ENCODE measurements around the gene GPRC5D. TPM values are rescaled to one million over a fixed set of nuclear protein-coding genes. Genes with fewer than 3 reads are reported as not detected.

The GPRC5D gene
- not detected for total RNA-seq
- under 1 TPM in 7 of 8 donors, not detected in 1; 0.21 to 0.81 (median 0.40) TPM for polyA plus RNA-seq (ENCODE audit: insufficient read depth in 1 of 8, insufficient read length in 8 of 8, low replicate concordance in 1 of 8)
- long read RNA-seq, donor 1: 0 reads
- long read RNA-seq, donor 2: 0 reads
- long read RNA-seq, donor 3: 0 reads
- long read RNA-seq, donor 4: 0 reads
- long read RNA-seq, donor 5: 0 reads
- long read RNA-seq, donor 6: 0 reads
- long read RNA-seq, donor 7: 0 reads
- long read RNA-seq, donor 8: 0 reads
- long read RNA-seq, donor 9: 0 reads
- long read RNA-seq, donor 10: 0 reads
- long read RNA-seq, donor 11: 0 reads

- Histone ChIP-seq H3K4me1 (ENCODE audit: control insufficient read depth, insufficient read depth, low read length) (no peaks in the 10 kb centered on the region), H3K9me3 (replicated peaks; ENCODE audit: control insufficient read depth, low read depth, low read length) (no peaks in the 10 kb centered on the region), H3K4me3 (ENCODE audit: low read length) (no peak within 1 kb of the TSS), H3K27ac (ENCODE audit: low read length) (no peak within 1 kb of the TSS), H3K36me3 (ENCODE audit: control insufficient read depth, insufficient read depth, low read length) (no peaks in the 10 kb centered on the region), H3K27me3 (ENCODE audit: control insufficient read depth, insufficient read depth, low read length) (no peaks in the 10 kb centered on the region)
- WGBS (ENCODE audit: insufficient coverage): no CpG with 5 or more reads among the region's 6 CpGs
- no peak for DNase-seq
Measured at GRCh38 chr12:12952036-12952435, at the start of gene GPRC5D. Gene GPRC5D, minus strand, starts transcription at chr12:12952170. Its CDS starts 1,786 bp downstream, at chr12:12950384.

GRCh38 chr12:13001775-13002040 lies 49.7 kb upstream of the GPRC5D start:
- H3K4me1 ChIP-seq (ENCODE audit: control insufficient read depth, insufficient read depth, low read length): peaks cover 16% of the 10 kb centered on the region

GRCh38 chr12:13000925-13001774 lies 49.2 kb upstream of the GPRC5D start:
- Histone ChIP-seq H3K27me3 (ENCODE audit: control insufficient read depth, insufficient read depth, low read length) (no peaks in the 10 kb centered on the region), H3K9me3 (replicated peaks; ENCODE audit: control insufficient read depth, low read depth, low read length) (no peaks in the 10 kb centered on the region), H3K4me3 (ENCODE audit: low read length) (peak overlapping the region; percentile 70), H3K4me1 (ENCODE audit: control insufficient read depth, insufficient read depth, low read length) (peaks cover 16% of the 10 kb centered on the region), H3K36me3 (ENCODE audit: control insufficient read depth, insufficient read depth, low read length) (no peaks in the 10 kb centered on the region), H3K27ac (ENCODE audit: low read length) (peak overlapping the region; percentile 95)
- WGBS (ENCODE audit: insufficient coverage): under 1% methylated on average over 80 of the region's 82 CpGs
- peak; percentile 76 for DNase-seq

More at GRCh38 chr12:13001775-13002040, 49.7 kb upstream of the GPRC5D start:
- no peaks in the 10 kb centered on the region for H3K36me3 ChIP-seq (ENCODE audit: control insufficient read depth, insufficient read depth, low read length)
- DNase-seq: no peak
- peak overlapping the region; percentile 95 for H3K27ac ChIP-seq (ENCODE audit: low read length)
- 36% methylated on average over 16 of the region's 16 CpGs for WGBS (ENCODE audit: insufficient coverage)
- H3K9me3 ChIP-seq (replicated peaks; ENCODE audit: control insufficient read depth, low read depth, low read length): no peaks in the 10 kb centered on the region
- H3K27me3 ChIP-seq (ENCODE audit: control insufficient read depth, insufficient read depth, low read length): no peaks in the 10 kb centered on the region
- peak overlapping the region; percentile 70 for H3K4me3 ChIP-seq (ENCODE audit: low read length)

- H3K27ac ChIP-seq (ENCODE audit: low read length): peak overlapping the region; percentile 95
- DNase-seq: no peak
- H3K4me1 ChIP-seq (ENCODE audit: control insufficient read depth, insufficient read depth, low read length): peaks cover 16% of the 10 kb centered on the region
- no peaks in the 10 kb centered on the region for H3K36me3 ChIP-seq (ENCODE audit: control insufficient read depth, insufficient read depth, low read length)
- H3K4me3 ChIP-seq (ENCODE audit: low read length): peak overlapping the region; percentile 70
- WGBS (ENCODE audit: insufficient coverage): under 1% methylated on average over 16 of the region's 16 CpGs
- no peaks in the 10 kb centered on the region for H3K9me3 ChIP-seq (replicated peaks; ENCODE audit: control insufficient read depth, low read depth, low read length)
- no peaks in the 10 kb centered on the region for H3K27me3 ChIP-seq (ENCODE audit: control insufficient read depth, insufficient read depth, low read length)
Measured at GRCh38 chr12:13000616-13000924, 48.6 kb upstream of the GPRC5D start.

GRCh38 chr12:12999959-13000615 lies 48.1 kb upstream of the GPRC5D start, which contains the start of gene HEBP1:
Gene HEBP1, minus strand, starts transcription at chr12:13000265. Its CDS starts 151 bp downstream, at chr12:13000114.
- H3K36me3 ChIP-seq (ENCODE audit: control insufficient read depth, insufficient read depth, low read length): no peaks in the 10 kb centered on the region
- WGBS (ENCODE audit: insufficient coverage): under 1% methylated on average over 49 of the region's 69 CpGs
- peaks cover 16% of the 10 kb centered on the region for H3K4me1 ChIP-seq (ENCODE audit: control insufficient read depth, insufficient read depth, low read length)
- no peaks in the 10 kb centered on the region for H3K9me3 ChIP-seq (replicated peaks; ENCODE audit: control insufficient read depth, low read depth, low read length)
- DNase-seq: peak; percentile 95
- H3K4me3 ChIP-seq (ENCODE audit: low read length): peak within 1 kb of the TSS; percentile 88
- H3K27ac ChIP-seq (ENCODE audit: low read length): peak within 1 kb of the TSS; percentile 95
- no peaks in the 10 kb centered on the region for H3K27me3 ChIP-seq (ENCODE audit: control insufficient read depth, insufficient read depth, low read length)

- Histone ChIP-seq H3K4me3 (ENCODE audit: low read length) (peak overlapping the region; percentile 88), H3K4me1 (ENCODE audit: control insufficient read depth, insufficient read depth, low read length) (peaks cover 16% of the 10 kb centered on the region), H3K9me3 (replicated peaks; ENCODE audit: control insufficient read depth, low read depth, low read length) (no peaks in the 10 kb centered on the region), H3K27me3 (ENCODE audit: control insufficient read depth, insufficient read depth, low read length) (no peaks in the 10 kb centered on the region), H3K36me3 (ENCODE audit: control insufficient read depth, insufficient read depth, low read length) (no peaks in the 10 kb centered on the region), H3K27ac (ENCODE audit: low read length) (peak overlapping the region; percentile 72)
- WGBS (ENCODE audit: insufficient coverage): 31% methylated on average over 15 of the region's 22 CpGs
- DNase-seq: no peak
Measured at GRCh38 chr12:12999271-12999958, 47.4 kb upstream of the GPRC5D start.

- Histone ChIP-seq H3K9me3 (replicated peaks; ENCODE audit: control insufficient read depth, low read depth, low read length) (no peaks in the 10 kb centered on the region), H3K27ac (ENCODE audit: low read length) (no peak overlapping the region), H3K27me3 (ENCODE audit: control insufficient read depth, insufficient read depth, low read length) (no peaks in the 10 kb centered on the region), H3K4me3 (ENCODE audit: low read length) (no peak overlapping the region), H3K4me1 (ENCODE audit: control insufficient read depth, insufficient read depth, low read length) (peaks cover 16% of the 10 kb centered on the region), H3K36me3 (ENCODE audit: control insufficient read depth, insufficient read depth, low read length) (no peaks in the 10 kb centered on the region)
- 83% methylated on average over 2 of the region's 4 CpGs for WGBS (ENCODE audit: insufficient coverage)
- no peak for DNase-seq
Measured at GRCh38 chr12:12998248-12998647, 46.3 kb upstream of the GPRC5D start.

GRCh38 chr12:12997734-12998133 lies 45.8 kb upstream of the GPRC5D start:
- WGBS (ENCODE audit: insufficient coverage): no CpG with 5 or more reads among the region's 2 CpGs
- Histone ChIP-seq H3K9me3 (replicated peaks; ENCODE audit: control insufficient read depth, low read depth, low read length) (no peaks in the 10 kb centered on the region), H3K27me3 (ENCODE audit: control insufficient read depth, insufficient read depth, low read length) (no peaks in the 10 kb centered on the region), H3K4me3 (ENCODE audit: low read length) (no peak overlapping the region), H3K4me1 (ENCODE audit: control insufficient read depth, insufficient read depth, low read length) (peaks cover 16% of the 10 kb centered on the region), H3K36me3 (ENCODE audit: control insufficient read depth, insufficient read depth, low read length) (no peaks in the 10 kb centered on the region), H3K27ac (ENCODE audit: low read length) (no peak overlapping the region)
- DNase-seq: no peak

- no peak overlapping the region for H3K27ac ChIP-seq (ENCODE audit: low read length)
- no peak overlapping the region for H3K4me3 ChIP-seq (ENCODE audit: low read length)
- no peak for DNase-seq
- no peaks in the 10 kb centered on the region for H3K27me3 ChIP-seq (ENCODE audit: control insufficient read depth, insufficient read depth, low read length)
- no peaks in the 10 kb centered on the region for H3K9me3 ChIP-seq (replicated peaks; ENCODE audit: control insufficient read depth, low read depth, low read length)
- no peaks in the 10 kb centered on the region for H3K36me3 ChIP-seq (ENCODE audit: control insufficient read depth, insufficient read depth, low read length)
- H3K4me1 ChIP-seq (ENCODE audit: control insufficient read depth, insufficient read depth, low read length): peaks cover 16% of the 10 kb centered on the region
- 80% methylated on average over 1 of the region's 3 CpGs for WGBS (ENCODE audit: insufficient coverage)
Measured at GRCh38 chr12:12997156-12997555, 45.2 kb upstream of the GPRC5D start.

- no peaks in the 10 kb centered on the region for H3K36me3 ChIP-seq (ENCODE audit: control insufficient read depth, insufficient read depth, low read length)
- peaks cover 11% of the 10 kb centered on the region for H3K4me1 ChIP-seq (ENCODE audit: control insufficient read depth, insufficient read depth, low read length)
- no peak overlapping the region for H3K27ac ChIP-seq (ENCODE audit: low read length)
- no peak for DNase-seq
- H3K9me3 ChIP-seq (replicated peaks; ENCODE audit: control insufficient read depth, low read depth, low read length): no peaks in the 10 kb centered on the region
- no CpG with 5 or more reads among the region's 3 CpGs for WGBS (ENCODE audit: insufficient coverage)
- no peaks in the 10 kb centered on the region for H3K27me3 ChIP-seq (ENCODE audit: control insufficient read depth, insufficient read depth, low read length)
- H3K4me3 ChIP-seq (ENCODE audit: low read length): no peak overlapping the region
Measured at GRCh38 chr12:12996209-12996608, 44.2 kb upstream of the GPRC5D start.
